HepG2 (cell line): ENCODE results near the gene FRAS1. TPM values are rescaled to one million over a fixed set of nuclear protein-coding genes. Genes with fewer than 3 reads are reported as not detected.
A peak's percentile ranks its signal among the peaks of the same experiment; 100 is the strongest.

ENCODE experiments used
- AKAP8 ChIP-seq: sonication (generic); formaldehyde crosslinking; IDR thresholded peaks from 2 replicates; pipeline ENCODE4 v1.5.1; 2020; ENCODE audit warnings: mild to moderate bottlenecking, missing genetic modification reagents
- ATF2 ChIP-seq: sonication (generic); formaldehyde crosslinking; IDR thresholded peaks from 2 replicates; pipeline ENCODE4 v1.4.0; 2020; ENCODE audit warnings: missing genetic modification reagents
- ERF ChIP-seq: IDR thresholded peaks from 2 replicates; pipeline ENCODE4 v1.6.1; 2018; ENCODE audit warnings: missing biosample characterization, missing genetic modification reagents
- EZH2 ChIP-seq: conservative IDR thresholded peaks from 2 replicates; pipeline ENCODE4 v1.6.1; 2012; ENCODE audit warnings: mild to moderate bottlenecking, low read depth, low read length, moderate library complexity
- HNF4A ChIP-seq: sonication (generic); formaldehyde crosslinking; IDR thresholded peaks from 2 replicates; pipeline ENCODE4 v1.4.0; 2020; ENCODE audit warnings: missing genetic modification reagents
- KDM3A ChIP-seq: IDR thresholded peaks from 2 replicates; pipeline ENCODE4 v1.6.1; 2018; ENCODE audit warnings: low read depth, missing compliant biosample characterization
- KDM4B ChIP-seq: sonication (generic); formaldehyde crosslinking; IDR thresholded peaks from 2 replicates; pipeline ENCODE4 v1.4.0; 2020; ENCODE audit warnings: missing genetic modification reagents
- KIAA2018 ChIP-seq: sonication (generic); formaldehyde crosslinking; IDR thresholded peaks from 2 replicates; pipeline ENCODE4 v1.5.0; 2020; ENCODE audit warnings: mild to moderate bottlenecking, missing genetic modification reagents, borderline replicate concordance
- MAFG ChIP-seq: sonication (generic); formaldehyde crosslinking; IDR thresholded peaks from 2 replicates; pipeline ENCODE4 v1.5.1; 2020; ENCODE audit warnings: mild to moderate bottlenecking, missing genetic modification reagents
- MATR3 ChIP-seq: sonication (generic); formaldehyde crosslinking; IDR thresholded peaks from 2 replicates; pipeline ENCODE4 v1.4.0; 2020; ENCODE audit warnings: missing genetic modification reagents
- MLX ChIP-seq: IDR thresholded peaks from 2 replicates; pipeline ENCODE4 v1.6.1; 2016
- MXD4 ChIP-seq: IDR thresholded peaks from 2 replicates; pipeline ENCODE4 v1.6.1; 2016; ENCODE audit warnings: mild to moderate bottlenecking, missing biosample characterization, missing genetic modification reagents
- PHF21A ChIP-seq: sonication (generic); formaldehyde crosslinking; IDR thresholded peaks from 2 replicates; pipeline ENCODE4 v1.5.0; 2020; ENCODE audit warnings: mild to moderate bottlenecking, missing genetic modification reagents
- SP4 ChIP-seq: sonication (generic); formaldehyde crosslinking; IDR thresholded peaks from 2 replicates; pipeline ENCODE4 v1.8.1; 2023; ENCODE audit warnings: mild to moderate bottlenecking, missing genetic modification reagents
- STAG1 ChIP-seq: sonication (generic); formaldehyde crosslinking; IDR thresholded peaks from 2 replicates; pipeline ENCODE4 v1.4.0; 2020; ENCODE audit warnings: missing genetic modification reagents
- TOPORS ChIP-seq: sonication (generic); formaldehyde crosslinking; IDR thresholded peaks from 2 replicates; pipeline ENCODE4 v1.8.0; 2023; ENCODE audit warnings: mild to moderate bottlenecking, missing genetic modification reagents
- ZNF282 ChIP-seq: fragments of 450-650 bp; IDR thresholded peaks from 2 replicates; pipeline ENCODE4 v1.6.1; 2018; ENCODE audit not compliant: partially characterized antibody
- ZNF3 ChIP-seq: IDR thresholded peaks from 2 replicates; pipeline ENCODE4 v1.7.0; 2017; ENCODE audit warnings: inconsistent platforms
- ZNF33B ChIP-seq: sonication (generic); formaldehyde crosslinking; IDR thresholded peaks from 2 replicates; pipeline ENCODE4 v1.5.1; 2020; ENCODE audit warnings: mild to moderate bottlenecking, missing genetic modification reagents
- ZNF512 ChIP-seq: sonication (generic); formaldehyde crosslinking; IDR thresholded peaks from 2 replicates; pipeline ENCODE4 v1.4.0; 2020; ENCODE audit warnings: mild to moderate bottlenecking, missing genetic modification reagents
- ZNF543 ChIP-seq: sonication (generic); formaldehyde crosslinking; IDR thresholded peaks from 2 replicates; pipeline ENCODE4 v1.4.0; 2020; ENCODE audit warnings: mild to moderate bottlenecking, missing genetic modification reagents
- ZSCAN21 ChIP-seq: sonication (generic); formaldehyde crosslinking; IDR thresholded peaks from 2 replicates; pipeline ENCODE4 v1.8.0; 2022; ENCODE audit warnings: mild to moderate bottlenecking, missing genetic modification reagents, moderate library complexity, borderline replicate concordance
- polyA plus RNA-seq, 8 experiments: library from polyadenylated mRNA; depleted of rRNA in 3 of 8; stranded (reverse) in 7 of 8; unstranded in 1 of 8; fragments of >200 nt; fragmentation: Illumina TruSeq in 4 of 8; extraction: Trizol in 4 of 8; gene quantifications; 2 replicates each; pipeline versions ENCODE4 v1.2.1 to v1.2.3, GENCODE V29; 2011 to 2016; ENCODE audit warnings: low read depth in 4 of 8, missing spikeins in 1 of 8, mixed read lengths in 1 of 8; ENCODE audit not compliant: insufficient read depth in 1 of 8
- total RNA-seq, 5 experiments: library from RNA; depleted of rRNA; stranded (reverse); fragments of >200 nt; fragmentation: Illumina TruSeq; extraction: Trizol; gene quantifications; 2 replicates each; pipeline ENCODE4 v1.2.3, GENCODE V29; 2016; ENCODE audit warnings: low read depth in 1 of 5

The FRAS1 gene
- total and polyA plus RNA-seq, 2 of the 13 experiments (the other 11 are each of a cell fraction or from before 2014, with no cell fraction given) = 22.5 to 31.6 TPM

GRCh38 chr4:78165758-78166157 is 108.6 kb downstream of the FRAS1 start (continued):
- TF ChIP-seq KIAA2018 (CRISPR knock-in tag) (no peak), STAG1 (CRISPR knock-in tag) (no peak), ZNF282 (no peak), SP4 (CRISPR knock-in tag) (no peak), EZH2 (no peak), MATR3 (CRISPR knock-in tag) (no peak), KDM3A (CRISPR knock-in tag) (no peak), ZNF543 (CRISPR knock-in tag) (no peak), AKAP8 (CRISPR knock-in tag) (no peak), PHF21A (CRISPR knock-in tag) (0 out of 2 replicates have a peak, but pooled peaks have one; percentile 56), ATF2 (peak; percentile 45; the same call in 1 of the 2 replicates), HNF4A (peak; percentile 99), MLX (CRISPR knock-in tag) (no peak), ZNF512 (CRISPR knock-in tag) (no peak), MXD4 (no peak), ZSCAN21 (CRISPR knock-in tag) (no peak), KDM4B (no peak), ZNF3 (CRISPR knock-in tag) (peak; percentile 68; the same call in 1 of the 2 replicates), TOPORS (CRISPR knock-in tag) (no peak), ERF (0 out of 2 replicates have a peak, but pooled peaks have one; percentile 37), MAFG (CRISPR knock-in tag) (no peak), ZNF33B (no peak)
